HL-60 (cell line): ENCODE results near the gene TLCD4.

Experiments
- CTCF ChIP-seq: IDR thresholded peaks from one replicate; pipeline ENCODE4 v1.5.1; 2011; ENCODE audit warnings: low read length, control low read depth, inconsistent platforms; ENCODE audit not compliant: insufficient read depth
- GABPA ChIP-seq: IDR thresholded peaks from 2 replicates; pipeline ENCODE4 v1.6.1; 2012; ENCODE audit warnings: low read depth
- POLR2AphosphoS5 ChIP-seq: IDR thresholded peaks from 2 replicates; pipeline ENCODE4 v1.6.1; 2012; ENCODE audit warnings: low read depth
- REST ChIP-seq: IDR thresholded peaks from 2 replicates; pipeline ENCODE4 v1.6.1; 2012; ENCODE audit warnings: low read depth; ENCODE audit not compliant: insufficient replicate concordance
- SPI1 ChIP-seq: IDR thresholded peaks from 2 replicates; pipeline ENCODE4 v1.6.1; 2012; ENCODE audit warnings: low read depth, mild to moderate bottlenecking, borderline replicate concordance

- TF ChIP-seq CTCF (no peak), POLR2AphosphoS5 (no peak), REST (no peak), GABPA (no peak), SPI1 (peak; percentile 63; the same call in 1 of the 2 replicates)
These were observed 49.6 kb upstream of the TLCD4 start for GRCh38 chr1:95067568-95067967.
